ENCODE measurements around the gene SRPK3.

The SRPK3 gene

GRCh38 chrX:153766871-153767673, 13.8 kb upstream of the SRPK3 start:
- no peak overlapping the region for H3K27ac ChIP-seq (ENCODE audit: low read length)
- H3K9me3 ChIP-seq (ENCODE audit: control insufficient read depth in 1 of 2, low read length in 2 of 2): no peaks in the 10 kb centered on the region
- peak overlapping the region in 1 of 2 donors; percentile 52 for H3K4me3 ChIP-seq (ENCODE audit: low read depth in 1 of 2, low read length in 2 of 2)
- peaks cover 0 to 3% of the 10 kb centered on the region in 2 donors for H3K4me1 ChIP-seq (ENCODE audit: control insufficient read depth in 1 of 2, insufficient read depth in 2 of 2, low read length in 2 of 2)
- peaks cover 0 to 7% of the 10 kb centered on the region in 2 donors for H3K36me3 ChIP-seq (ENCODE audit: control insufficient read depth in 1 of 2, insufficient read depth in 2 of 2, low read length in 2 of 2)
- no peaks in the 10 kb centered on the region for H3K27me3 ChIP-seq (ENCODE audit: low read depth, low read length)

DNA sequence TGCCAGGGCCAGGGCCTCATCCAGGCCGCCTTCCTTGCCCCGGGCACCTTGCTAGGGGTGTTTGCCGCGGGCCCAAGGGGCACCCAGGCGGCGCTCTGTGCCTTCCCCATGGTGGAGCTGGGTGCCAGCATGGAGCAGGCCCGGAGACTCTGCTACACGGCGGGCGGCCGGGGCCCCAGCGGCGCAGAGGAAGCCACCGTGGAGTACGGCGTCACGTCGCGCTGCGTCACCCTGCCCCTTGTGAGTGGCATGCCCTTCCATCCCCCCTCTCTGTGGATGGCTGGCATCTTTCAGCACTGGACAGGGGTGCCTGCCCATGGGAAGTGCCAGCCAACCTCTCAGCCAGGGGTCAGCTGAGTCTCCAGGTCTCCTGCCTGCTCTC, 13.2 kb upstream of the SRPK3 start:
- no peaks in the 10 kb centered on the region for H3K27me3 ChIP-seq (ENCODE audit: low read depth, low read length)
- H3K27ac ChIP-seq (ENCODE audit: low read length): no peak overlapping the region
- H3K4me1 ChIP-seq (ENCODE audit: control insufficient read depth in 1 of 2, insufficient read depth in 2 of 2, low read length in 2 of 2): peaks cover 0 to 3% of the 10 kb centered on the region in 2 donors
- peaks cover 0 to 7% of the 10 kb centered on the region in 2 donors for H3K36me3 ChIP-seq (ENCODE audit: control insufficient read depth in 1 of 2, insufficient read depth in 2 of 2, low read length in 2 of 2)
- no peaks in the 10 kb centered on the region for H3K9me3 ChIP-seq (ENCODE audit: control insufficient read depth in 1 of 2, low read length in 2 of 2)
- H3K4me3 ChIP-seq (ENCODE audit: low read depth in 1 of 2, low read length in 2 of 2): no peak overlapping the region

GRCh38 chrX:153768311-153769157, 12.3 kb upstream of the SRPK3 start:
- H3K9me3 ChIP-seq (ENCODE audit: control insufficient read depth in 1 of 2, low read length in 2 of 2): no peaks in the 10 kb centered on the region
- peaks cover 0 to 3% of the 10 kb centered on the region in 2 donors for H3K4me1 ChIP-seq (ENCODE audit: control insufficient read depth in 1 of 2, insufficient read depth in 2 of 2, low read length in 2 of 2)
- no peak overlapping the region for H3K4me3 ChIP-seq (ENCODE audit: low read depth in 1 of 2, low read length in 2 of 2)
- H3K27me3 ChIP-seq (ENCODE audit: low read depth, low read length): no peaks in the 10 kb centered on the region
- no peak overlapping the region for H3K27ac ChIP-seq (ENCODE audit: low read length)
- peaks cover 0 to 7% of the 10 kb centered on the region in 2 donors for H3K36me3 ChIP-seq (ENCODE audit: control insufficient read depth in 1 of 2, insufficient read depth in 2 of 2, low read length in 2 of 2)

- H3K4me1 ChIP-seq (ENCODE audit: control insufficient read depth in 1 of 2, insufficient read depth in 2 of 2, low read length in 2 of 2): peaks cover 0 to 3% of the 10 kb centered on the region in 2 donors
- no peak overlapping the region for H3K27ac ChIP-seq (ENCODE audit: low read length)
- H3K4me3 ChIP-seq (ENCODE audit: low read depth in 1 of 2, low read length in 2 of 2): no peak overlapping the region
- no peaks in the 10 kb centered on the region for H3K27me3 ChIP-seq (ENCODE audit: low read depth, low read length)
- H3K9me3 ChIP-seq (ENCODE audit: control insufficient read depth in 1 of 2, low read length in 2 of 2): no peaks in the 10 kb centered on the region
- H3K36me3 ChIP-seq (ENCODE audit: control insufficient read depth in 1 of 2, insufficient read depth in 2 of 2, low read length in 2 of 2): peaks cover 0 to 13% of the 10 kb centered on the region in 2 donors
Measured at GRCh38 chrX:153769158-153769864, 11.5 kb upstream of the SRPK3 start.

DNA sequence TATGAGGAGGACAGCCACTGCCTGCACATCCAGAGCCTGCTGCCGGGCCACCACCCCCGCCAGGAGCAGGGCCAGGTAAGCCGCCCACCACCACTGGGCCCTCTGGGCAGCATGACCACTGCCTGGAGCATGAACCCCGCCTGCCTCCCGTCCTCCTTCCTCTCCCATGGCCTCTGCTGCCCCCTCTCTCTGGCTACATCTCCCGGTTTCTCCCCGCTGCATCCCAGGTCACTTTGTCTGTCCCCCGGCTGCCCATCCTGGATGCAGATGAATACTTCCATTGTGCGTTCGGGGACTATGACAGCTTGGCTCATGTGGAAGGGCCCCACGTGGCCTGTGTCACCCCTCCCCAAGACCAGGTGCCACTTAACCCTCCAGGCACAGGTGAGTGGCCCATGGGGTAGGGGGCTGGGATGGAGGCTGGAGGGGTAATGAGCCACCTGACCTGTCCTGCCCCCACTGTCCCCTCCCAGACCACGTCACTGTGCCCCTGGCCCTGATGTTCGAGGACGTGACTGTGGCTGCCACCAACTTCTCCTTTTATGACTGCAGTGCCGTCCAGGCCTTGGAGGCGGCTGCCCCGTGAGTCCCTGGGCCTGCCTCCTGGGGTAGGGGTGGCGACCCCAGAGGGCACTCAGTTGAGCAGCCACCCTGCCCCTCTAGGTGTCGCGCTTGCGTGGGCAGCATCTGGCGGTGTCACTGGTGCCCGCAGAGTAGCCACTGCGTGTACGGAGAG, 10.8 kb upstream of the SRPK3 start:
- Histone ChIP-seq H3K36me3 (ENCODE audit: control insufficient read depth in 1 of 2, insufficient read depth in 2 of 2, low read length in 2 of 2) (peaks cover 0 to 13% of the 10 kb centered on the region in 2 donors), H3K27ac (ENCODE audit: low read length) (no peak overlapping the region), H3K27me3 (ENCODE audit: low read depth, low read length) (no peaks in the 10 kb centered on the region)

DNA sequence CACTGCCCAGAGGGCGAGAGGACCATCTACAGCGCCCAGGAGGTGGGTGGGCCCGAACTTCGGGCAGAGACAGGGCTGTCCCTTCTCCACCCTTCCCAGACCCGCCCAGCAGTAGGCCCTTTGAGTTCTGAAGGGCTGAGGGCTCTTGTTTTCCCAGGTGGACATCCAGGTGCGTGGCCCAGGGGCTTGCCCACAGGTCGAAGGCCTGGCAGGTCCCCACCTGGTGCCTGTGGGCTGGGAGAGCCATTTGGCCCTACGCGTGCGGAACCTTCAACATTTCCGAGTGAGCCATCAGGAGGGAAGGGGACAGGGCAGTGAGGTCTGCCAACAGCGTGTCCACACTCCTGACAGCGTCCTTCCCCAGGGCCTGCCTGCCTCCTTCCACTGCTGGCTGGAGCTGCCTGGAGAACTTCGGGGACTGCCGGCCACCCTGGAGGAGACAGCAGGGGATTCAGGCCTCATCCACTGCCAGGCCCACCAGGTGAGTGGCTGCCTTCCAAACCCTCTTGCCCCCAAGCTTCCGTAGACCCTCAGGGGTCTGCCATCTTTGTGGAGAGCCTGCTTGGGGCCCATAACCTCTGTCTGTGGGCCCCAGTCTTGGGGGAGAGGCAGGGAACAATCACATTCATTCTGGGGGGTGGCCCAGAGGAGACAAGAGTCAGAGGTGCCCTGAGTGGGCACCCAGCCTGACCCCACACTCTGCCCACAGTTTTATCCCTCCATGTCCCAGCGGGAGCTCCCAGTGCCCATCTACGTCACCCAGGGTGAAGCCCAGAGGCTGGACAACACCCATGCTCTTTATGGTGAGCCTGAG, 10.0 kb upstream of the SRPK3 start:
- no peak overlapping the region for H3K27ac ChIP-seq (ENCODE audit: low read length)

More for the DNA sequence above, 10.8 kb upstream of the SRPK3 start:
- Histone ChIP-seq H3K4me1 (ENCODE audit: control insufficient read depth in 1 of 2, insufficient read depth in 2 of 2, low read length in 2 of 2) (peaks cover 0 to 3% of the 10 kb centered on the region in 2 donors), H3K4me3 (ENCODE audit: low read depth in 1 of 2, low read length in 2 of 2) (no peak overlapping the region), H3K9me3 (ENCODE audit: control insufficient read depth in 1 of 2, low read length in 2 of 2) (no peaks in the 10 kb centered on the region)

DNA sequence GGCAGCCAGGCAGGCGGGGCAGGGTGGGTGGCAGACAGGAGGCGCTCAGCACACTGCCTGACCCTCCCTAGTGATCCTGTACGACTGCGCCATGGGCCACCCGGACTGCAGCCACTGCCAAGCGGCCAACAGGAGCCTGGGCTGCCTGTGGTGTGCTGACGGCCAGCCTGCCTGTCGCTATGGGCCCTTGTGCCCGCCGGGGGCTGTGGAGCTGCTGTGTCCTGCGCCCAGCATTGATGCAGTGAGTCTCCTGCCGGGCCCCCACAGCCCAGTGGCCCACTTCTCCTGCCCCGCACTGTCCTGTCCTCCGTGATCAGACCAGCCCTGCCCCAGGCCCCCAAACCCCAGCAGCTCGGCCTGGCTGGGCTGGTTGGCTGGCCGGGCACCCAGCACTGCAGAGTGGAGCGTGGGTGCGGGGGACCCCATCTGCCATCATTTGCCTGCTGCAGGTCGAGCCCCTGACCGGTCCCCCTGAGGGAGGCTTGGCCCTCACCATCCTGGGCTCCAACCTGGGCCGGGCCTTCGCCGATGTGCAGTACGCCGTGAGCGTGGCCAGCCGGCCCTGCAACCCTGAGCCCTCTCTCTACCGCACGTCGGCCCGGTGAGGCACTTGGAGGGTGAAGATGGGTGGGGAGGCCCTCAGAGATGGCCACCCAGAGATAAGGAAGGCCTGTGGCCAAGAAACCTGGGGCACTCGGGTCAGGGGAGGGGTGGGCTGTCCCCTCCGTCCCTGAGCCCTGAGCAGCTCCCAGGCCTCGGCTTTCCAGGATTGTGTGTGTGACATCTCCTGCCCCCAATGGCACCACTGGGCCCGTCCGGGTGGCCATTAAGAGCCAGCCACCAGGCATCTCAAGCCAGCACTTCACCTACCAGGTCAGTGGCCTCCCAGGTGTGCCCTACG, 9.2 kb upstream of the SRPK3 start:
- Histone ChIP-seq H3K27me3 (ENCODE audit: low read depth, low read length) (no peaks in the 10 kb centered on the region), H3K36me3 (ENCODE audit: control insufficient read depth in 1 of 2, insufficient read depth in 2 of 2, low read length in 2 of 2) (peaks cover 0 to 13% of the 10 kb centered on the region in 2 donors)

More for the DNA sequence above, 10.0 kb upstream of the SRPK3 start:
- H3K4me3 ChIP-seq (ENCODE audit: low read depth in 1 of 2, low read length in 2 of 2): no peak overlapping the region
- H3K9me3 ChIP-seq (ENCODE audit: control insufficient read depth in 1 of 2, low read length in 2 of 2): no peaks in the 10 kb centered on the region
- H3K27me3 ChIP-seq (ENCODE audit: low read depth, low read length): no peaks in the 10 kb centered on the region
- peaks cover 0 to 13% of the 10 kb centered on the region in 2 donors for H3K36me3 ChIP-seq (ENCODE audit: control insufficient read depth in 1 of 2, insufficient read depth in 2 of 2, low read length in 2 of 2)
- peaks cover 0 to 3% of the 10 kb centered on the region in 2 donors for H3K4me1 ChIP-seq (ENCODE audit: control insufficient read depth in 1 of 2, insufficient read depth in 2 of 2, low read length in 2 of 2)

GRCh38 chrX:153772316-153773217, 8.3 kb upstream of the SRPK3 start:
- Histone ChIP-seq H3K27ac (ENCODE audit: low read length) (no peak overlapping the region), H3K4me3 (ENCODE audit: low read depth in 1 of 2, low read length in 2 of 2) (no peak overlapping the region), H3K36me3 (ENCODE audit: control insufficient read depth in 1 of 2, insufficient read depth in 2 of 2, low read length in 2 of 2) (peaks cover 0 to 13% of the 10 kb centered on the region in 2 donors), H3K4me1 (ENCODE audit: control insufficient read depth in 1 of 2, insufficient read depth in 2 of 2, low read length in 2 of 2) (peaks cover 0 to 3% of the 10 kb centered on the region in 2 donors), H3K9me3 (ENCODE audit: control insufficient read depth in 1 of 2, low read length in 2 of 2) (no peaks in the 10 kb centered on the region), H3K27me3 (ENCODE audit: low read depth, low read length) (no peaks in the 10 kb centered on the region)

More for the DNA sequence above, 9.2 kb upstream of the SRPK3 start:
- Histone ChIP-seq H3K9me3 (ENCODE audit: control insufficient read depth in 1 of 2, low read length in 2 of 2) (no peaks in the 10 kb centered on the region), H3K27ac (ENCODE audit: low read length) (no peak overlapping the region), H3K4me3 (ENCODE audit: low read depth in 1 of 2, low read length in 2 of 2) (no peak overlapping the region), H3K4me1 (ENCODE audit: control insufficient read depth in 1 of 2, insufficient read depth in 2 of 2, low read length in 2 of 2) (peaks cover 0 to 3% of the 10 kb centered on the region in 2 donors)

DNA sequence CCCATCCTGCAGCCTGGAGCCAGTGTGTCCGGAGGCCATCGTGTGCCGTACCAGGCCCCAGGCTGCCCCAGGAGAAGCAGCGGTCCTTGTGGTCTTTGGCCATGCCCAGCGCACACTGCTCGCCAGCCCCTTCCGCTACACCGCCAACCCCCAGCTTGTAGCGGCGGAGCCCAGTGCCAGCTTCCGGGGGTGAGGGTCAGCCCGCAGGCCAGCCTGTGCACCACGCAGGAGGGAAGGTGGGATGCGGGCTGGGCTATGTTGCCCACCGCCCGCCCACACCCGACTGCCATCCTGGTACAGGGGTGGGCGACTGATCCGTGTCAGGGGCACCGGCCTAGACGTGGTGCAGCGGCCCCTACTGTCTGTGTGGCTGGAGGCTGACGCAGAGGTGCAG, 7.6 kb upstream of the SRPK3 start:
- Histone ChIP-seq H3K27ac (ENCODE audit: low read length) (no peak overlapping the region), H3K4me1 (ENCODE audit: control insufficient read depth in 1 of 2, insufficient read depth in 2 of 2, low read length in 2 of 2) (peaks cover 0 to 3% of the 10 kb centered on the region in 2 donors), H3K9me3 (ENCODE audit: control insufficient read depth in 1 of 2, low read length in 2 of 2) (no peaks in the 10 kb centered on the region), H3K27me3 (ENCODE audit: low read depth, low read length) (no peaks in the 10 kb centered on the region), H3K36me3 (ENCODE audit: control insufficient read depth in 1 of 2, insufficient read depth in 2 of 2, low read length in 2 of 2) (peaks cover 0 to 13% of the 10 kb centered on the region in 2 donors), H3K4me3 (ENCODE audit: low read depth in 1 of 2, low read length in 2 of 2) (no peak overlapping the region)

Data from muscle layer of duodenum (tissue), 2 donors.